ENCODE measurements around the gene PDE4D.

DNA sequence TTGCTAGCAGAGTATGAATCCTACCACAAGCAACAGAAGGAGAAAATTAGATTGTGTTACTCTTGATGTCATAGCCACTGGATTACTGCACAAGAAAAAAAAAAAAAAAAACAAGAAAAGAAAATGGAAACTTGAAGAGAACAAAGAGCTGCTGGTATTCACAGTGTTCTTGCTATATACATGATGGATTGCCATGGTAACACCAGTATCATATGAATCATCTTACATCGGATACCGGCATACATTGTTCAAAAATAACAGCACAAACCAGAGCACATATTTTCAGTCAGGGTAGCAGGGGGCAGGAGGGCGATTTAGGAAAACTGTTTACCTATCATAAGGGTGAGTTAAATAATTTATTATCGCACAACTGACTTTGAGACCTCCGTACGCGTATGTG is 472.9 kb downstream of the PDE4D start:
- TF ChIP-seq, protein P1, sequence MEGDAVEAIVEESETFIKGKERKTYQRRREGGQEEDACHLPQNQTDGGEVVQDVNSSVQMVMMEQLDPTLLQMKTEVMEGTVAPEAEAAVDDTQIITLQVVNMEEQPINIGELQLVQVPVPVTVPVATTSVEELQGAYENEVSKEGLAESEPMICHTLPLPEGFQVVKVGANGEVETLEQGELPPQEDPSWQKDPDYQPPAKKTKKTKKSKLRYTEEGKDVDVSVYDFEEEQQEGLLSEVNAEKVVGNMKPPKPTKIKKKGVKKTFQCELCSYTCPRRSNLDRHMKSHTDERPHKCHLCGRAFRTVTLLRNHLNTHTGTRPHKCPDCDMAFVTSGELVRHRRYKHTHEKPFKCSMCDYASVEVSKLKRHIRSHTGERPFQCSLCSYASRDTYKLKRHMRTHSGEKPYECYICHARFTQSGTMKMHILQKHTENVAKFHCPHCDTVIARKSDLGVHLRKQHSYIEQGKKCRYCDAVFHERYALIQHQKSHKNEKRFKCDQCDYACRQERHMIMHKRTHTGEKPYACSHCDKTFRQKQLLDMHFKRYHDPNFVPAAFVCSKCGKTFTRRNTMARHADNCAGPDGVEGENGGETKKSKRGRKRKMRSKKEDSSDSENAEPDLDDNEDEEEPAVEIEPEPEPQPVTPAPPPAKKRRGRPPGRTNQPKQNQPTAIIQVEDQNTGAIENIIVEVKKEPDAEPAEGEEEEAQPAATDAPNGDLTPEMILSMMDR (IDR thresholded peaks at IDR 0.05): no peak
- TF ChIP-seq ZFX (IDR thresholded peaks at IDR 0.05; ENCODE audit: borderline replicate concordance): no peak

Data from 22Rv1 (cell line).